HCT116 (cell line): ENCODE measurements around the gene BCAN. TPM values are rescaled to one million over a fixed set of nuclear protein-coding genes. Genes with fewer than 3 reads are reported as not detected.

ENCODE experiments used
- ATAC-seq: fragments of 200-7000 bp; cut with Tn5 transposase; 2 replicates; pipeline ENCODE4 v1.9.1; 2020; ENCODE audit warnings: mild to moderate bottlenecking, moderate library complexity
- BruUV-seq: library from RNA; stranded (reverse); fragments of 400-500 nt; replicated peaks from 2 replicates; lab custom pipeline; 2021; lab: Mats Ljungman, UMichigan
- CTCF ChIA-PET: fragments of 300-600 bp; sonication (Branson Sonifier 250); formaldehyde crosslinking; loops from one replicate; lab custom pipeline; 2021; ENCODE audit warnings: antibody characterized with exemption; lab: Charles Lee
- POLR2A ChIA-PET: fragments of 300-600, 350-600 bp; sonication (Branson Sonifier 250); formaldehyde crosslinking; loops from one replicate; lab custom pipeline; 2021; ENCODE audit warnings: antibody characterized with exemption; lab: Charles Lee
- RAD21 ChIA-PET, 2 experiments: fragments of 300-600 bp; sonication (Branson Sonifier 250); formaldehyde crosslinking; loops; one replicate each; lab custom pipeline; 2023; ENCODE audit warnings: low total read pairs in 2 of 2; ENCODE audit not compliant: uncharacterized antibody in 2 of 2, unreplicated experiment in 2 of 2, low non-redundant PET in 1 of 2; lab: Charles Lee
- DNase-seq: peaks from one replicate; pipeline ENCODE4 v3.0.0-alpha.2; 2010; ENCODE audit warnings: low read depth, low spot score
- H2AFZ ChIP-seq: fragments of 200-600 bp; shearing (Covaris generic), sonication (generic); 2 replicates; pipeline ENCODE4 v1.6.1; 2017; ENCODE audit warnings: low read depth, mixed run types, mixed read lengths, antibody characterized with exemption, low read length; ENCODE audit not compliant: poor library complexity, severe bottlenecking
- H3K27ac ChIP-seq: 2 replicates; pipeline ENCODE4 v1.5.1; 2012; ENCODE audit warnings: low read depth, low read length
- H3K27me3 ChIP-seq: fragments of 200-600 bp; sonication (generic); 2 replicates; pipeline ENCODE4 v1.6.1; 2016; ENCODE audit warnings: mixed run types, low read length, mixed read lengths; ENCODE audit not compliant: insufficient read depth
- H3K36me3 ChIP-seq, 2 experiments: fragments of 200-500 bp in 1 of 2; fragments of 200-600 bp in 1 of 2; sonication (Bioruptor generic) in 1 of 2; sonication (generic) in 1 of 2; 2 replicates each; pipeline versions ENCODE4 v1.5.1 to v1.6.1; 2014 to 2016; ENCODE audit warnings: low read length in 2 of 2, inconsistent platforms in 1 of 2, mixed read lengths in 1 of 2, mixed run types in 1 of 2; ENCODE audit not compliant: insufficient read depth in 2 of 2, control insufficient read depth in 1 of 2
- H3K4me1 ChIP-seq, 2 experiments: fragments of 200-600 bp in 1 of 2; sonication (generic) in 1 of 2; 2 replicates each; pipeline versions ENCODE4 v1.5.1 to v1.6.1; 2012 to 2017; ENCODE audit warnings: low read length in 2 of 2, inconsistent platforms in 1 of 2, mild to moderate bottlenecking in 1 of 2, mixed read lengths in 1 of 2, mixed run types in 1 of 2, moderate library complexity in 1 of 2; ENCODE audit not compliant: insufficient read depth in 2 of 2, control insufficient read depth in 1 of 2
- H3K4me2 ChIP-seq: fragments of 200-600 bp; sonication (generic); 2 replicates; pipeline ENCODE4 v1.6.1; 2017; ENCODE audit warnings: mixed run types, low read length, mixed read lengths
- H3K4me3 ChIP-seq, 2 experiments: fragments of 200-600 bp in 1 of 2; sonication (generic) in 1 of 2; replicated peaks in 1 of 2; 2 replicates each; pipeline ENCODE4 v1.5.1; 2011 to 2016; ENCODE audit warnings: low read length in 2 of 2, control low read depth in 1 of 2, low read depth in 1 of 2, mild to moderate bottlenecking in 1 of 2, mixed read lengths in 1 of 2, mixed run types in 1 of 2
- H3K79me2 ChIP-seq: fragments of 200-600 bp; sonication (generic); 2 replicates; pipeline ENCODE4 v1.6.1; 2017; ENCODE audit warnings: mild to moderate bottlenecking, mixed run types, low read length, moderate library complexity, mixed read lengths; ENCODE audit not compliant: insufficient read depth
- H3K9ac ChIP-seq: fragments of 200-600 bp; sonication (generic); 2 replicates; pipeline ENCODE4 v1.6.1; 2016; ENCODE audit warnings: low read length, mixed read lengths
- H3K9me2 ChIP-seq: fragments of 200-600 bp; sonication (generic), shearing (Covaris generic); 2 replicates; pipeline ENCODE4 v1.6.1; 2017; ENCODE audit warnings: mixed run types, mild to moderate bottlenecking, moderate library complexity; ENCODE audit not compliant: insufficient read depth
- H3K9me3 ChIP-seq, 2 experiments: fragments of 200-500 bp in 1 of 2; fragments of 200-600 bp in 1 of 2; sonication (Bioruptor generic) in 1 of 2; sonication (generic) in 1 of 2; 2 replicates each; pipeline ENCODE4 v1.6.1; 2014 to 2017; ENCODE audit warnings: low read length in 2 of 2, mixed read lengths in 2 of 2, inconsistent platforms in 1 of 2, low read depth in 1 of 2, mild to moderate bottlenecking in 1 of 2, mixed run types in 1 of 2, moderate library complexity in 1 of 2; ENCODE audit not compliant: control insufficient read depth in 1 of 2, insufficient read depth in 1 of 2
- H4K20me1 ChIP-seq: fragments of 200-600 bp; sonication (generic), shearing (Covaris generic); 2 replicates; pipeline ENCODE4 v1.6.1; 2017; ENCODE audit warnings: mixed run types, mild to moderate bottlenecking, moderate library complexity; ENCODE audit not compliant: insufficient read depth
- CBX3 ChIP-seq: IDR thresholded peaks from 2 replicates; pipeline ENCODE4 v1.6.1; 2012; ENCODE audit warnings: low read depth
- CEBPB ChIP-seq: IDR thresholded peaks from 2 replicates; pipeline ENCODE4 v1.6.1; 2012; ENCODE audit warnings: low read depth
- ELF1 ChIP-seq: IDR thresholded peaks from 2 replicates; pipeline ENCODE4 v1.6.1; 2012; ENCODE audit warnings: low read depth, borderline replicate concordance
- EZH2 ChIP-seq: fragments of 200-600 bp; sonication (generic); IDR thresholded peaks from 2 replicates; pipeline ENCODE4 v1.6.1; 2017; ENCODE audit warnings: antibody characterized with exemption, mixed run types
- EZH2phosphoT487 ChIP-seq: fragments of 200-600 bp; IDR thresholded peaks from 2 replicates; pipeline ENCODE4 v1.6.1; 2018; ENCODE audit warnings: antibody characterized with exemption, borderline replicate concordance
- FOSL1 ChIP-seq: IDR thresholded peaks from 2 replicates; pipeline ENCODE4 v1.6.1; 2012; ENCODE audit warnings: low read depth
- JUND ChIP-seq: IDR thresholded peaks from 2 replicates; pipeline ENCODE4 v1.6.1; 2012
- MAX ChIP-seq: IDR thresholded peaks from 2 replicates; pipeline ENCODE4 v1.6.1; 2012
- POLR2A ChIP-seq: IDR thresholded peaks from 2 replicates; pipeline ENCODE4 v1.7.0; 2011; ENCODE audit warnings: borderline replicate concordance; ENCODE audit not compliant: insufficient read depth, insufficient read length; ENCODE audit errors: extremely low read depth
- POLR2AphosphoS5 ChIP-seq: IDR thresholded peaks from 2 replicates; pipeline ENCODE4 v1.6.1; 2011; ENCODE audit warnings: mild to moderate bottlenecking, low read depth, low read length, moderate library complexity
- REST ChIP-seq: IDR thresholded peaks from 2 replicates; pipeline ENCODE4 v1.6.1; 2012; ENCODE audit warnings: low read depth
- TCF7L2 ChIP-seq: IDR thresholded peaks from 2 replicates; pipeline ENCODE4 v1.7.0; 2011; ENCODE audit warnings: borderline replicate concordance, inconsistent platforms; ENCODE audit not compliant: insufficient read depth, insufficient read length; ENCODE audit errors: extremely low read depth
- ZBTB33 ChIP-seq: IDR thresholded peaks from 2 replicates; pipeline ENCODE4 v1.6.1; 2011; ENCODE audit warnings: mild to moderate bottlenecking, low read length, moderate library complexity; ENCODE audit not compliant: insufficient replicate concordance; ENCODE audit errors: extremely low read depth
- ZFX ChIP-seq: fragments of 450-650 bp; IDR thresholded peaks from 2 replicates; pipeline ENCODE4 v1.6.1; 2017
- intact Hi-C: fragments of 100-400 bp; cut with micrococcal nuclease; formaldehyde crosslinking; loops from 2 replicates; pipeline ENCODE4 v1.10.0; 2022
- total RNA-seq: library from RNA; stranded (reverse); gene quantifications from one replicate; pipeline ENCODE4 v1.2.1, GENCODE V29; 2021; ENCODE audit not compliant: unreplicated experiment

Gene BCAN
- total RNA-seq, 1 experiment from 2014 or later: not detected

- DNase-seq (no peak), ATAC-seq (no peak)
- peak overlapping the region; percentile 17; the same call in 1 of the 2 replicates for H3K4me2 ChIP-seq
- H2AFZ ChIP-seq: no peak overlapping the region
- BruUV-seq: no TSS peak
- no peaks in the 10 kb centered on the region for H3K27me3 ChIP-seq
- RAD21 ChIA-PET: interaction anchor here in 1 of 2 experiments (0.6 to 1.5 kb wide), 5 partner anchors 15 to 184 kb away, joined by 3 to 4 read pairs (median 3); no protein-coding TSS in a partner anchor
- TF ChIP-seq JUND (no peak), MAX (no peak), CEBPB (no peak), EZH2 (no peak), FOSL1 (no peak), REST (no peak), ELF1 (no peak), ZFX (no peak), EZH2phosphoT487 (no peak), ZBTB33 (no peak), CBX3 (no peak), POLR2AphosphoS5 (no peak), TCF7L2 (no peak), POLR2A (no peak)
- no peaks in the 10 kb centered on the region for H3K9me2 ChIP-seq
- peak overlapping the region; percentile 38; the same call in 1 of the 2 replicates for H3K27ac ChIP-seq
- no peaks in the 10 kb centered on the region for H3K79me2 ChIP-seq
- no peaks in the 10 kb centered on the region for H3K36me3 ChIP-seq
- H3K4me1 ChIP-seq: peaks cover 14 to 26% of the 10 kb centered on the region in 2 experiments
- CTCF ChIA-PET: interaction anchor here (1.2 to 3.8 kb wide), 7 partner anchors 13 to 50 kb away, joined by 3 to 27 read pairs (median 12); partner anchors contain the start of gene CRABP2
- H3K9ac ChIP-seq: no peak overlapping the region
- no peaks in the 10 kb centered on the region for H4K20me1 ChIP-seq
- no peak overlapping the region for H3K4me3 ChIP-seq
- H3K9me3 ChIP-seq: no peaks in the 10 kb centered on the region
- POLR2A ChIA-PET: interaction anchor here (0.7 to 2.8 kb wide), 4 partner anchors 11 to 15 kb away, joined by 3 to 33 read pairs (median 3); no protein-coding TSS in a partner anchor
- intact Hi-C loops: no loop called here
Observed at GRCh38 chr1:156676114-156676819, 34.4 kb downstream of the BCAN start.
